ENCODE results near the gene ZDHHC16.
A peak's percentile ranks its signal among the peaks of the same experiment; 100 is the strongest.

The ZDHHC16 gene

GRCh38 chr10:97444212-97444611 lies 1.8 kb upstream of the ZDHHC16 start:
- H3K27ac ChIP-seq = no peak overlapping the region
- no peak for TF ChIP-seq CTCF (conservative IDR thresholded peaks at IDR 0.05)

GRCh38 chr10:97445357-97445721 lies 636 bp upstream of the ZDHHC16 start:
- H3K27ac ChIP-seq = peak overlapping the region; percentile 81
- TF ChIP-seq CTCF (conservative IDR thresholded peaks at IDR 0.05) = no peak

- no peak overlapping the region for H3K27ac ChIP-seq
- no peak for TF ChIP-seq CTCF (conservative IDR thresholded peaks at IDR 0.05)
These were observed 4.9 kb downstream of the ZDHHC16 start for GRCh38 chr10:97450828-97451227.

- no peak overlapping the region for H3K27ac ChIP-seq
- no peak for TF ChIP-seq CTCF (conservative IDR thresholded peaks at IDR 0.05)
These were observed 5.6 kb downstream of the ZDHHC16 start for GRCh38 chr10:97451605-97452004.

- no peak for TF ChIP-seq CTCF (conservative IDR thresholded peaks at IDR 0.05)
- H3K27ac ChIP-seq = no peak overlapping the region
These were observed 6.4 kb downstream of the ZDHHC16 start for GRCh38 chr10:97452352-97452751.

GRCh38 chr10:97454330-97455036 lies 8.5 kb downstream of the ZDHHC16 start:
- no peak overlapping the region for H3K27ac ChIP-seq
- no peak for TF ChIP-seq CTCF (conservative IDR thresholded peaks at IDR 0.05)

GRCh38 chr10:97456034-97456685 lies 10.2 kb downstream of the ZDHHC16 start:
- no peak overlapping the region for H3K27ac ChIP-seq
- no peak for TF ChIP-seq CTCF (conservative IDR thresholded peaks at IDR 0.05)
